Tibial nerve (tissue), 4 donors: ENCODE data around the gene MAST3.
A peak's percentile ranks its signal among the peaks of the same experiment; 100 is the strongest.

Experiments used
- CTCF ChIP-seq, 5 experiments: fragments of 200-600 bp in 3 of 5; fragments of 450-650 bp in 2 of 5; sonication (generic) in 3 of 5; IDR thresholded peaks; one replicate each; pipeline ENCODE4 v1.5.1; 2016 to 2019; ENCODE audit warnings: antibody characterized with exemption in 5 of 5, mild to moderate bottlenecking in 3 of 5, moderate library complexity in 2 of 5
- EP300 ChIP-seq, 2 donors: sonication (generic); formaldehyde crosslinking; IDR thresholded peaks; one replicate each; pipeline ENCODE4 v1.6.1; 2017; ENCODE audit warnings: antibody characterized with exemption in 2 of 2, mild to moderate bottlenecking in 1 of 2
- POLR2A ChIP-seq, 2 donors: fragments of 450-650 bp; IDR thresholded peaks; one replicate each; pipeline ENCODE4 v1.6.1; 2017; ENCODE audit warnings: antibody characterized with exemption in 2 of 2, mild to moderate bottlenecking in 2 of 2, moderate library complexity in 2 of 2

DNA sequence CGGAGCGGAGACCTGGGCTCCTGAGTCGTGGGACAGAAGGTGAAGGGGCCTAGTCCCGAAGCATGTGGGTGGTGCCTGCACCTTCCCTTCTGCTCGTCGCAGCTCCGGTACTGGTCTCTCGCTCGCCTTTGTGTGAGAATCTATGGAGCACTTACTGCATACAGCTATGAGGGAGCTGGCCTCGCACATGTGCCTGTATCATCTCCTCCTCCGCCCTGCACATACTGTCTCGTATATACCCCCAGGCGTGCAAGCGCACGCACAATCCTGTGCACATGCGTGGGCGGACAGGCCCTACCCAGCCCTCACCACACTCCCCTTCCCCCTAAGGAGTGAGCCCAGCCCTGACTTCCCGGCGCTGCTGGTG is 64.0 kb downstream of the MAST3 start:
- TF ChIP-seq CTCF (IDR thresholded peaks at IDR 0.05) (peak in 1 of 5 experiments; percentile 4), POLR2A (IDR thresholded peaks at IDR 0.05) (no peak), EP300 (IDR thresholded peaks at IDR 0.05) (no peak)
